SK-N-SH (cell line): Measurements from ENCODE around the gene HINT2.

ENCODE experiments used
- CTCF ChIP-seq: fragments of 200-600 bp; sonication (generic); IDR thresholded peaks from 2 replicates; pipeline ENCODE4 v1.6.1; 2017; ENCODE audit warnings: antibody characterized with exemption, mild to moderate bottlenecking, moderate library complexity
- EP300 ChIP-seq, 2 experiments: IDR thresholded peaks; 2 replicates each; pipeline versions ENCODE4 v1.4.0 to v1.6.1; 2012; ENCODE audit warnings: borderline replicate concordance in 1 of 2, low read depth in 1 of 2, low read length in 1 of 2
- IRF3 ChIP-seq: fragments of 150-350 bp; IDR thresholded peaks from 2 replicates; pipeline ENCODE4 v1.6.1; 2016; ENCODE audit warnings: mild to moderate bottlenecking, low read depth, low read length
- YY1 ChIP-seq: IDR thresholded peaks from 2 replicates; pipeline ENCODE4 v1.4.0; 2012; ENCODE audit warnings: low read depth, mild to moderate bottlenecking

DNA sequence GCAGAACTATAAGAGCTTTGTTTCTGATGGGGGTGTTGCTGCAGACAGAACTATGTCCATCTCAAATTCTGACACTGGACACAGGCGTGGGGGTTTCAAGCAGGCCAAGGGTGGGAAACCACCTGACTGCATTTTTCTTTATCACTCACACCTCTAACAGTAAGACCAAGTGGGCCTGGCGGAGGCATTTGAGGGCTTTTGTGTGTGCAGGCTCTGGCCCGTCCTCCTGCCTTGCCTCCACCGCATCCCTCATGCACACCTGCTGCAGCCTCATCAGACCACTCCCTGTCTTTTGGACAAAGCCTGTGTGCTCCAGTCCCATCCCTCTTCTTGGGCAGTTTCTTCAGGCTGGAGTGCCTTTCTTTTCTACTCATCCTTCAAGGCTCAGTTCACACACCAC is 47.5 kb upstream of the HINT2 start:
- no peak for TF ChIP-seq IRF3
- no peak for TF ChIP-seq EP300 (IDR thresholded peaks at IDR 0.05; ENCODE audit: borderline replicate concordance in 1 of 2, low read depth in 1 of 2, low read length in 1 of 2)
- TF ChIP-seq CTCF, result no peak
- TF ChIP-seq YY1, result no peak
